NCI-H524 (cell line): Measurements from ENCODE around the gene SCP2.
"Not testable (repeated sequence)": the region's sequence is repeated elsewhere in the genome, so short reads cannot be mapped to it uniquely, and the experiment has no call there.

Experiments used
- DNase-seq, 2 experiments: peaks; one replicate each; lab custom pipeline; 2025; lab: John Stamatoyannopoulos, UW

The SCP2 gene

DNA sequence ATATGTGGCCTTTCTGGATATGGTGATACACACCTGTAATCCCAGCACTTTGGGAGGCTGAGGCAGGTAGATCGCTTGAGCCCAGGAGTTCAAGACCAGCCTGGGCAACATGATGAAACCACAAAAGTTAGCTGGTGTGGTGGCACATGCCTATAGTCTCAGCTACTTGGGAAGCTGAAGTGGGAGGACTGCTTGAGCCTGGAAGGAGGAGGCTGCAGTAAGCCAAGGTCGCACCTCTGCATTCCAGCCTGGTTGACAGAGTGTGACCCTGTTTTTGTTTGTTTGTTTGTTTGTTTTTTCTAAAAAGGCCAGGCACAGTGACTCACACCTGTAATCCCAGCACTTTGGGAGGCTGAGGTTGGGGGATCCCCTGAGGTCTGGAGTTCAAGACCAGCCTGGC lies 42.2 kb downstream of the SCP2 start:
- DNase-seq: not testable (repeated sequence)

DNA sequence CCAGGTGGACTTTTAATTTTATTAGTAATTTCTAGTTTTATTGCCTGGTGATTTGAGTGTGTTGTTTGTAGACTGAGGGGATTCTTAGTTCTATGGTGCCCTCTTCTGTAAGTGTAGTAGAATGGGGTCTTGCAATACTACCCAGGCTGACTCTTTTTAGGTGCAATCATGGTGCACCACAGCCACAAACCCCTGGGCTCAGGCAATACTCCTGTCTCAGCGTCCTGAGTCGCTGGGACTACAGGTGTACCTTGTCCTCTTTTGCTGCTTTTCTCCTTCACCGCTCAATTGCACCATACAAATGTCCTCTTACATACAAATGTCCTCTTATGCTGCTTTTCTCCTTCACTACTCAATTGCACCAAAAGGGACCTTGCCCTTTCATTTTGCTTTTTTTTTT lies 43.1 kb downstream of the SCP2 start:
- peak in 1 of 2 experiments; percentile 24 for DNase-seq

- no peak for DNase-seq
These were observed 46.8 kb downstream of the SCP2 start for GRCh38 chr1:52973841-52974240.

DNA sequence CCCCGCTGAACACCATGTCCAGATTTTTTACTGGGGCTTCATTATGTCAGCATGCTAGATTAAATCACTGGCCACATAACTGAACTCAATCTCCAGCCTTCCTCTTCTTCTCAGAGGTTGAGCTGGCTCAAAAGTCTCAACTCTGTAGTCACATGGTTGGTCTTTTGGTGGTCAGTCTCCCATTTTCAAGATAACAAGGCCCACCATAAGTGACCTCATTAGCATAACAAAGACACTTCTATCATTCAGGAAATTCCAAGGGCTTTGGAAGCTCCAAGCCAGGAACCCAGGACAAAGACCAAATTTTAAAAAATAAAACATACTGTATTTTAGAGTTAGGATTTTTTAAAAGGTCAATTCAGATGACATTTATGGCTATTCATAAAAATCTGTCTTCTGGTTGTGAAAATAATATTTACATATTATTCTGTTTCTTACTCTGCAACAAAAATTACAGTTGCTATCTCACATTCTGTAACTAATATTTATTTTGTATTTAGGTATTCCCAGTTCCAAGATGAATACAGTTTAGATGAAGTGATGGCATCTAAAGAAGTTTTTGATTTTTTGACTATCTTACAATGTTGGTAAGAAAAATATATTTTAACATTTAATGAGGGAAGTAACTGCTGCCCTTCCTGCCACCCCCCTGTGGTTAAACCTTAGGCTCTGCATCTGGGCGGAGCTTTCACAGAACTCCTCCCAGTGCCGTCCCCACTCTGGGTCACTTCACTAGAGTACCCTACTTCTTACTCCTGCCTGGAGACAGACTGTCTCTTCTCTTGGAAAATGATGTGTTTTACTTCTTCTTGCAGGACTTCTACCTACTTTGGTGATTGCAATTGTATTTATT lies 49.3 kb downstream of the SCP2 start:
- no peak for DNase-seq

GRCh38 chr1:52978045-52978444 lies 51.0 kb downstream of the SCP2 start:
- DNase-seq: no peak

DNA sequence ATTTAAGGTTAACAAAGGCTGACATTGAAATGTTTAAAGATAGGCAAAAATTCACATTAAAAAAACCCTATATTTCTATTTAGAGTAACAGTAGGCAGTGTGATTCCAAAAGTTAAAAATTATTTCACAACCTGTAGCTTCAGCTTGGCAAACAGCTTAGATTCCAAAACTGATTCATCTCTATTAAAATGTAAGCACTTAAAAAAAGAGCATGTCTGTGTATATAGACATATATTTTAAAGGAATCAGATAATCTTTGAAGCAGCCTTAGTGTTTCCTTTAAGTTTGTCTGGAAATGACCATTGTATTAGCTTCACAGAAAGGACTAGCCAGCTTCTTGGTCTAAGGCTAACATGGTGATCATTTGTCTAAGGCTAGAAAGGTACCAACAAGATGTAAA lies 65.7 kb downstream of the SCP2 start:
- not testable (repeated sequence) for DNase-seq

DNA sequence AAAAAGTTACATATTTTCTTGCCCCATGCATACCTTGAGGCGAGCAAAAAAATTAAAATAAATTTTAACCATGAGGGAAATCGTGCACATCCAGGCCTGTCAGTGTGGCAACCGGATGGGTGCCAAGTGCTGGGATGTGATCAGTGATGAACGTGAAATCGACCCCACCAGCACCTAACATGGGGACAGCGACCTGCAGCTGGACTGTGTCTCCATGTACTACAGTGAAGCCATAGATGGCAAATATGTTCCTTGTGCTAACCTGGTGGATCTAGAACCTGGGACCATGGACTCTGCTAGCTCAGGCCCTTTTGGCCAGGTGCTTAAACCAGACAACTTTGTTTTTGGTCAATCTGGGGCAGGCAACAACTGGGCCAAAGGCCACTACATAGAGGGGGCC lies 67.6 kb downstream of the SCP2 start:
- DNase-seq: no peak

DNA sequence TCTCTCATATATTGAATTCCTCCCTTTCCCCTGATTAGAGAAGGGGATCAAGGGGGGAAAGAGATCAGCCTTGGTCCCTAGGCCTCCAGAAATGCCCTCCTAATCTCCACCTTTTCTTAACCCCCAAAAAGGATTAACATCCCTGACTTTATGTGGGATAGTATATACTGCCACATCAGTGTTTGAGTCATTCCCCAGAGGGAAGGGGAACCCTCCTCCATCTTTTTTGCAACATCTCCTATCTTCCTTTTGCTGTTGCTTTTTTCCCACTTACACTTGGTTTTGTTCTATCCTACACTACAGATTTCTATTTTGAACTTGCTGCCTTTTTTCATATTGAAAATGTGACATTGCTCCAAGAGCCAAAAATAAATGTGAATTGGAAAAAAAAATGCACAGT lies 69.6 kb downstream of the SCP2 start:
- no peak for DNase-seq

- DNase-seq: no peak
These were observed 74.1 kb downstream of the SCP2 start for GRCh38 chr1:53001128-53001527.

DNA sequence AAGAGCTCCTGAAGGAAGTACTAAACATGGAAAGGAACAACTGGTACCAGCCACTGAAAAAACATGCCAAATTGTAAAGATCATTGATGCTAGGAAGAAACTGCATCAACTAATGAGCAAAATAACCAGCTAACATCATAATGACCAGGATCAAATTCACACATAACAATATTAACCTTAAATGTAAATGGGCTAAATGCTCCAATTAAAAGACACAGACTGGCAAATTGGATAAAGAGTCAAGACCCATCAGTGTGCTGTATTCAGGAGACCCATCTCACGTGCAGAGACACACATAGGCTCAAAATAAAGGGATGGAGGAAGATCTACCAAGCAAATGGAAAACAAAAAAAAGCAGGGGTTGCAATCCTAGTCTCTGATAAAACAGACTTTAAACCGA lies 79.5 kb downstream of the SCP2 start:
- not testable (repeated sequence) for DNase-seq

DNA sequence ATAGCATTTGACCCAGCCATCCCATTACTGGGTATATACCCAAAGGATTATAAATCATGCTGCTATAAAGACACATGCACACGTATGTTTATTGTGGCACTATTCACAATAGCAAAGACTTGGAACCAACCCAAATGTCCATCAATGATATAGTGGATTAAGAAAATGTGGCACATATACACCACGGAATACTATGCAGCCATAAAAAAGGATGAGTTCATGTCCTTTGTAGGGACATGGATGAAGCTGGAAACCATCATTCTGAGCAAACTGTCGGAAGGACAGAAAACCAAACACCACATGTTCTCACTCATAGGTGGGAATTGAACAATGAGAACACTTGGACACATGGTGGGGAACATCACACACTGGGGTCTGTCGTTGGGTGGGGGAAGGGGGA lies 83.2 kb downstream of the SCP2 start:
- DNase-seq: not testable (repeated sequence)

GRCh38 chr1:53011175-53011574 lies 84.1 kb downstream of the SCP2 start:
- DNase-seq: no peak

DNA sequence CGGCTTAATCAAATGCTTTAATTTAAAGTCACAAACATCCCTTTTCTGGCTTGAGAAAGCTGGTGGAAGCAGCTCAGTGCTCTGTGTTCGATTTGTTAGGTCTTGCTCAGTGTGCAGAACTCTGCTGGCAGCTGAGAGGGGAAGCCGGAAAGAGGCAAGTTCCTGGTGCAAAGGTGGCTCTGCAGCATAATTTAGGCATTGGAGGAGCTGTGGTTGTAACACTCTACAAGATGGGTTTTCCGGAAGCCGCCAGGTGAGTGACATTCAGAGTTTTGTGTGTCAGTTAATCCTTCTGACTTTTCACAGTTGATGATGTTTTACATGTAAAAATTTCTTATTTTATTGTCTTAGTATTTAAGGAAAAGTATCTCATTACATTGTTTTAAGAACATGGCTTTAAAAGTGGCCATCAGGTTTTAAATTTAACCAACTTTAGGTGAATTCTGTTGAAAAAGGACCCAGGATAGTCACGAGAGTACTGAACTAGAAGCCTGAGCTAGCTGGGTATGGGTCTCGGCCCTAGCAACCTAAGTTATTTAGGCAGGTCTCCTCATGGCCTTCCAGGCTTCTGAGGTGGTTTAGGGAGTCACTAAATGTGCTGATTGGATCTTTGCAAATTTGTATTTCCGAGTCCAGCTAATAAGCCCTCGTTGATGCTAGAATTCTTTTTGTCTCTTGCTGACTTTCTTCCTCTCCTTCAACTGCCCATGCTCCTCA lies 87.9 kb downstream of the SCP2 start:
- peak; percentile 2 to 69 for DNase-seq

DNA sequence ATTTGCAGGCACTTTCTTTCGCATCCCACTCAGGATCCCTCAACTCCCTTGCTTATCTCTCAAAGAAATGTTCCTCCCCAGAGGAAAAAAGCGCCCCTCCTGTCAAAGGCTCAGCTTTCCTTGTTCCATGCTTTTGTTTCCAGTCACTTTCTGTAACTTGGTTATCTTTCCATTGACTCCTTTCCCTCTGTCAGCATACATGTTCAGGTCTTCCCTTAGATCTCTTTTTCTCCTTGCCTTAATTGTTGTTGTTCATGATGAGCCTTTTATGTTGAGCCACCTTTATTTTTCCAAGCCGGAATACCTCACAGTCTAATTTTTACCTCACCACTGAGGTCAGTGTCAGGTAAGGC lies 88.4 kb downstream of the SCP2 start:
- DNase-seq: no peak

DNA sequence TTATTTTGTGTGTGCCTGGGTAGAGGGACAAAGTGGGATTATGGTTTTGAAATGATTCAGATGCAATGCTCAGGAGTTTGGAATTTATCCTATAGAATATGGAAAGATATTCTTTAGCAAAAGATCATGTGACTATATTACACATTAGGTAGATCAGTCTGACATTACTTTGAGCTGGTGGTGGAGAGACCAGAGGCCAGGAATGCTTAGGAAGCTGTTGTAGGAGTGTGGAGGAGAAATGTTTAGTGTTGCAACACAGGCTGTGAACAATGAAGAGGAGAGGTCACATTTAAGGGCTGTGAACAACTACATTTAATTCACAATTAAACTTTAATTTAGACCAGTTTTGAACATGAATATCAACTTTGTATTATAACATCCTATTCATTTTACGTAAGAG lies 89.6 kb downstream of the SCP2 start:
- DNase-seq: no peak

DNA sequence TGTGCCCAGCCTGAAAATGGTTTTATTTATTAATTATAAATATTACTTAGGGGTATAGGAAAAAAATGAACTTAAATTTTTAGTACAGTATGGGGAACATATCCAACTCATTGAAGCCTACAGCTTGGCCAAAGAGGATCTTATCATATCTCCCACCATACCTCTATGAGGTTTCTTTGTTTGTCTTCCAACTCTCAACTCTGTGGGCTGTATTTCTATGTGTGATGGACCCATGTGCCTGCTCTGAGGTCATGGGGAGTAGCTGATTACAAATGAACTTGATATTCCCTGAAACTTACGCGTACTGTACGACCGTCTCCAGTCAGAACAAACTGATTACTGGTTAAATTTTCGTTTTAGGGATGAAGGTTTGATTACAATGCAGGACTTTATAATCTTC lies 93.5 kb downstream of the SCP2 start:
- DNase-seq: no peak

- no peak for DNase-seq
These were observed 95.1 kb downstream of the SCP2 start for GRCh38 chr1:53022179-53022578.

DNA sequence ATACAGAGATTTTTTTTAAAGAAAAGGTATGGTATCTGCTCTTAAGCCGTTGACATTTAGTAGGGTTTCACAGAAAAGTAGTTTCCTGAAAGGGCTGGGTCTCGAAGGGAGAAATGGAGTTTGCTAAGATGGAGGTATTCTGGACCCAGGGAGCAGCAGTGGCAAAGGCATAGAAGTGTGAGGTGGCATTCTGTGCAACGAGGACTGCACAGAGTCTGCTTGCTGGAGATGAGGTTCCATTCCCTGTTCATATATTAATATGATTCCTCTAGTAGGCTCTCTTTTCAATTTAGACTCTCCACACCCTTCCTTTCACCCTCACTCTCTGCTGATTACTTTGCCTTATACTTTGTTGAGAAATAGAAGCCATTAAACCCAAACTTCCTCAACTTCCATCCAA lies 96.5 kb downstream of the SCP2 start:
- DNase-seq: no peak

- no peak for DNase-seq
These were observed 97.0 kb downstream of the SCP2 start for GRCh38 chr1:53024117-53024516.

- no peak for DNase-seq
These were observed 98.1 kb downstream of the SCP2 start for GRCh38 chr1:53025034-53025768.

GRCh38 chr1:53025769-53026112 lies 98.7 kb downstream of the SCP2 start:
- DNase-seq: no peak

GRCh38 chr1:53026254-53026653 lies 99.2 kb downstream of the SCP2 start:
- DNase-seq: no peak

DNA sequence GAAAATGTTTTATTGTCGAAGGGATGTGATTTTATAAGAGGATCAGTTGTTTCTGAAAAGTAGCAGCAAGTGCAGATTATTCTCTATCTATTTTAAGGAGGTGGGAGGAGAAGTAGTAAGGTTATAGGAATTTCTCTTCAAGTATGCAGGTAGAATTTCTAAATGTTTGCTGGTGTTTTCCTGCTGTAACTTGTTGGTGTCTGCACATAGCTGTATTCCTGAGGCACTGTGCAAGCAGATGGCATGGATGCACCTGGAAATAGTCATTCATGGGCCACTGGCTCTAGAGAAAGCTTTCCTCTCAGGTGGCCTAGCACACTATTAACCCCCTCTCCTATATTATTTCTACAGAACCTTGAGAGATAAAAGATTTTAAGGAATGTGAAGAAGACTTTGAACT lies 104.7 kb downstream of the SCP2 start:
- no peak for DNase-seq
